NB4 (cell line): Measurements from ENCODE around the gene MYO16.

ENCODE experiments used
- DNase-seq: peaks from one replicate; pipeline ENCODE4 v3.0.0; 2010; ENCODE audit warnings: low read depth
- H3K4me3 ChIP-seq: one replicate; pipeline ENCODE4 v1.5.1; 2011; ENCODE audit warnings: mild to moderate bottlenecking, low read depth, low read length, moderate library complexity
- CTCF ChIP-seq: IDR thresholded peaks from one replicate; pipeline ENCODE4 v1.5.1; 2012; ENCODE audit warnings: low read depth, low read length
- MAX ChIP-seq: IDR thresholded peaks from 2 replicates; pipeline ENCODE4 v1.6.1; 2011; ENCODE audit warnings: low read depth, low read length
- MYC ChIP-seq: IDR thresholded peaks from 2 replicates; pipeline ENCODE4 v1.6.1; 2011; ENCODE audit warnings: low read depth, low read length
- POLR2A ChIP-seq: IDR thresholded peaks from 2 replicates; pipeline ENCODE4 v1.6.1; 2011; ENCODE audit warnings: mild to moderate bottlenecking; ENCODE audit not compliant: insufficient read length; ENCODE audit errors: extremely low read depth

The MYO16 gene

GRCh38 chr13:108812165-108812564 lies 182.8 kb downstream of the MYO16 start:
- no peak for DNase-seq
- no peak for TF ChIP-seq MAX
- no peak for TF ChIP-seq MYC
- TF ChIP-seq CTCF, result no peak
- TF ChIP-seq POLR2A, result no peak
- H3K4me3 ChIP-seq, result no peak overlapping the region

DNA sequence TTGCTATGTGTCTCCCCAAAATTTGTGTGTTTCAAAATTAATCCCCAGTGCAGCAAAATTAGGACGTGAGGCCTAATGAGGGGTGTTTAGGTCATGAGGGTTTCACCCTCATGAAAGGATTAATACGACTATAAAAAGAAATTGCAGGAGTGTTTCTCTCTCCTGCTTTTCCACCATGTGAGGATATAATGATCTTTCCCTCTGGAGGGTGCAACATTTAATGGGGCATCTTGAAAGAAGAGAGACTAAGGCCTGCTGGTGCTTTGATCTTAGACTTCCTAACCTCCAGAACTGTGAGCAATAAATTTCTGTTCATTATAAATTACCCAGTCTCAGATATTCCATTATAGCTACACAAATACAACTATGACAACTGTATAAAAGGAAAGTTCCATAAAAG lies 183.2 kb downstream of the MYO16 start:
- DNase-seq, result no peak
- no peak for TF ChIP-seq MYC
- TF ChIP-seq MAX, result no peak
- no peak for TF ChIP-seq CTCF
- TF ChIP-seq POLR2A, result no peak
- H3K4me3 ChIP-seq, result no peak overlapping the region

DNA sequence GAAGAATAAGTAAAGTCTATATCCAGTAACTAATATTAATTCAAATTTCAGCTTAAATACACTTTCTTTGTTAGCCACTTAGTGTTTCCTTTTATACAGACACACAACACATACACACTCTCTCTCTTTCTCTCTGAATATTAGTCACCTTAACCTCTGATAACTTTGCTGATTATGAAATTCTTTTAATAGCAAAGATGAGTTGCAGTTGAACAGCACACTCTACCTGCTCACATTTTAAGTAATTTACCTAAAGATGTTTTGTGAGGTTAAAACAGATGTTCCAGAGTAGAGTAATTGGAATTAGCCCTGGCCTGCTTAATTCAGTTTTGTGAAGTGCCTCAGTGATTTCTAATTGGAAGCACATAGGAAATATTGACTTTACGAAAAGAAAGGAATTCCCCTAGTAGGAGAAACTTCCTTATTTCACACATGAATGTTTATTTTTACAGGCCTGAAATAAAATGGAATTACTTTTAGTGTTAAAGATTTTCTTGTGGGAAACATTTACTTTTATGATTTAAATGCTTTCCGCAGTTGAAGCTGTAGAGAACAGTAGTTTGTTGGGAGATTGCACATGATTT lies 184.3 kb downstream of the MYO16 start:
- no peak for DNase-seq
- TF ChIP-seq POLR2A, result no peak
- no peak for TF ChIP-seq CTCF
- no peak for TF ChIP-seq MYC
- TF ChIP-seq MAX, result no peak
- H3K4me3 ChIP-seq, result no peak overlapping the region

- H3K4me3 ChIP-seq, result no peak overlapping the region
- peak; percentile 52 for DNase-seq
- TF ChIP-seq MAX (no peak), CTCF (no peak), POLR2A (no peak), MYC (no peak)
These were observed 187.0 kb downstream of the MYO16 start for GRCh38 chr13:108816375-108816774.

GRCh38 chr13:108827646-108828045 lies 198.2 kb downstream of the MYO16 start:
- DNase-seq, result no peak
- no peak overlapping the region for H3K4me3 ChIP-seq
- TF ChIP-seq MAX (no peak), POLR2A (no peak), CTCF (no peak), MYC (no peak)
